Psoas muscle (tissue), 8 donors: ENCODE measurements around the gene TRPM4. TPM values are rescaled to one million over a fixed set of nuclear protein-coding genes. Genes with fewer than 3 reads are reported as not detected.

Experiments used
- ATAC-seq, 4 donors: fragments of 200-7000 bp; cut with Tn5 transposase; one replicate each; pipeline ENCODE4 v1.9.1; 2020; ENCODE audit warnings: moderate library complexity in 3 of 4, mild to moderate bottlenecking in 2 of 4
- DNase-seq, 2 donors: peaks; one replicate each; pipeline ENCODE4 v3.0.0-alpha.2; 2020
- H3K27ac ChIP-seq: fragments of 200-600 bp; one replicate; pipeline ENCODE4 v1.8.0; 2022
- H3K27me3 ChIP-seq, 3 donors: fragments of 200-600 bp in 1 of 3; one replicate each; pipeline versions ENCODE4 v1.6.1 to v1.8.0; 2013 to 2022; ENCODE audit warnings: low read length in 2 of 3, mild to moderate bottlenecking in 2 of 3, moderate library complexity in 1 of 3; ENCODE audit not compliant: insufficient read depth in 3 of 3
- H3K36me3 ChIP-seq, 2 donors: fragments of 200-600 bp in 1 of 2; one replicate each; pipeline versions ENCODE4 v1.6.1 to v1.8.0; 2013 to 2022; ENCODE audit warnings: low read depth in 1 of 2, mild to moderate bottlenecking in 1 of 2, moderate library complexity in 1 of 2; ENCODE audit not compliant: insufficient read depth in 1 of 2
- H3K4me1 ChIP-seq: fragments of 200-600 bp; one replicate; pipeline ENCODE4 v1.8.0; 2022
- H3K4me3 ChIP-seq: fragments of 200-600 bp; one replicate; pipeline ENCODE4 v1.8.0; 2022; ENCODE audit warnings: mild to moderate bottlenecking
- H3K9me3 ChIP-seq: fragments of 200-600 bp; one replicate; pipeline ENCODE4 v1.8.0; 2022
- WGBS, 3 donors: extraction: QIAGEN DNeasy Blood & Tissue Kit; methylation state at CpG; one replicate each; pipeline versions ENCODE4 v1.1.6 to v1.1.7; 2013; 5-methylcytosine and 5-hydroxymethylcytosine counted together
- intact Hi-C, 2 donors: fragments of 100-400 bp; cut with DNase I; formaldehyde crosslinking; loops; one replicate each; pipeline versions ENCODE4 v1.11.0 to v1.14.2; 2022
- polyA plus RNA-seq, 3 donors: library from polyadenylated mRNA; stranded (reverse); fragments of 200-250 nt; gene quantifications; one replicate each; pipeline ENCODE4 v1.2.3, GENCODE V29; 2013
- total RNA-seq, 4 donors: library from RNA; stranded (reverse); fragmentation: NEBNext Ultra II Directional in 2 of 4; extraction: Animal tissue kit (Norgen Biotek cat#: 25700) in 2 of 4; gene quantifications; one replicate each; pipeline versions ENCODE4 v1.2.1 to v1.2.4, GENCODE V29; 2021 to 2023
- TF ChIP-seq, protein P1 (sequence below): fragments of 200-600 bp; IDR thresholded peaks from one replicate; pipeline ENCODE4 v1.8.0; 2022; ENCODE audit warnings: antibody characterized with exemption
- donor health status: healthy with polysubstance abuse.
- donor health status: DM: no; HTN: no; CAD: no; lungs with moderate emphysema.
- donor health status: Bipolar disorder and iron deficiency.
- donor health status: healthy.
- donor health status: DM: yes; HTN: yes; CAD: no.
- donor health status: DM: no; HTN: no; CAD: no.
- donor health status: DM: no; HTN: no; CAD: no.
- donor health status: DM: yes; HTN: yes; CAD: no.

Gene TRPM4
- total and polyA plus RNA-seq, 7 donors, result 6.5 to 20.6 (median 9.5) TPM

DNA sequence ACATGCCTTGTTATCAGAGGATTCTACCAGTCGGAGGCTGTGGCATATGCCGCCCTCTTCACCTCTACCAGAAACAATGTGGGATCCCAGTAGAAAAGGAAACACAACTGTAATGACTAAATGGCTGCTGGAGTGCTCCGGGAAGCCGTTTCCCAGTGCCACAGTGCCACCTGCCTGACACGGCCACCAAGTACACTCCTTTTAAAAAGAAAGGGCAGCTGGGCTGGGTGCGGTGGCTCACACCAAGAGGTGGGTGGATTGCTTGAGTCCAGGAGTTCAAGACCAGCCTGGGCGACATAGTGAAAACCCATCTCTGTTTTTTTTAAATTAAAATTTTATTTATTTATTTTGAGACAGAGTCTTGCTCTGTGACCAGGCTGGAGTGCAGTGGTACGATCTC, 67.3 kb downstream of the TRPM4 start:
- WGBS, 3 donors, result 29 to 39% (median 36%) methylated on average over 8 of the region's 8 CpGs
- intact Hi-C loops, result loop anchor here in 1 of 2 donors (5.0 kb wide), 2 partner anchors 77 to 217 kb away; partner anchors contain the start of gene SLC17A7
- peak; percentile 78 to 87 (median 83) for ATAC-seq

DNA sequence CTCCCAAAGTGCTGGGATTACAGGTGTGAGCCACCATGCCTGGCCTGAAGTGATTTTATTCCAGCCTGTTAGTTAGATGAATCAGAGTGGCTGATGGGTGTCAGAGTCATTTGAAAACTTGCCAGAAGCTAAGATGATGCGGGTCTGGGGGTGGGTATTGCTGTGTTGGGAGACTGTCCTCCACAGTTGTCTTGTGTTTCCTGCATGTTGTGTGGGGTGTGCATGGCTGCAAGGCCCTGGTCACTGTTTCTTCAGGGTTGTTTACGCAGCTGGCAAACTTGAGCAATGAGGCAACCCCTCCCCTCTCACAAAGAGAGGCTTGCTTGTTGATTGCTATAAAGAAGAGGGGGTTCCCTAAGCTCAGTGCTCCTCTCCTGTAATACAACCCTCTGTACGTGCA, 71.8 kb downstream of the TRPM4 start:
- Histone ChIP-seq H3K4me1 (no peaks in the 10 kb centered on the region), H3K4me3 (no peak overlapping the region), H3K27ac (no peak overlapping the region), H3K27me3 (peaks cover 0 to 6% (median 0%) of the 10 kb centered on the region in 3 donors), H3K36me3 (no peaks in the 10 kb centered on the region), H3K9me3 (no peaks in the 10 kb centered on the region)
- 81 to 88% (median 86%) methylated on average over 3 of the region's 3 CpGs for WGBS, 3 donors
- DNase-seq (no peak), ATAC-seq (no peak)
- TF ChIP-seq, protein P1, sequence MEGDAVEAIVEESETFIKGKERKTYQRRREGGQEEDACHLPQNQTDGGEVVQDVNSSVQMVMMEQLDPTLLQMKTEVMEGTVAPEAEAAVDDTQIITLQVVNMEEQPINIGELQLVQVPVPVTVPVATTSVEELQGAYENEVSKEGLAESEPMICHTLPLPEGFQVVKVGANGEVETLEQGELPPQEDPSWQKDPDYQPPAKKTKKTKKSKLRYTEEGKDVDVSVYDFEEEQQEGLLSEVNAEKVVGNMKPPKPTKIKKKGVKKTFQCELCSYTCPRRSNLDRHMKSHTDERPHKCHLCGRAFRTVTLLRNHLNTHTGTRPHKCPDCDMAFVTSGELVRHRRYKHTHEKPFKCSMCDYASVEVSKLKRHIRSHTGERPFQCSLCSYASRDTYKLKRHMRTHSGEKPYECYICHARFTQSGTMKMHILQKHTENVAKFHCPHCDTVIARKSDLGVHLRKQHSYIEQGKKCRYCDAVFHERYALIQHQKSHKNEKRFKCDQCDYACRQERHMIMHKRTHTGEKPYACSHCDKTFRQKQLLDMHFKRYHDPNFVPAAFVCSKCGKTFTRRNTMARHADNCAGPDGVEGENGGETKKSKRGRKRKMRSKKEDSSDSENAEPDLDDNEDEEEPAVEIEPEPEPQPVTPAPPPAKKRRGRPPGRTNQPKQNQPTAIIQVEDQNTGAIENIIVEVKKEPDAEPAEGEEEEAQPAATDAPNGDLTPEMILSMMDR, result no peak
- intact Hi-C loops, result loop anchor here in 1 of 2 donors (5.0 kb wide), 2 partner anchors 73 to 213 kb away; partner anchors contain the start of gene SLC17A7

More for the DNA sequence above, 67.3 kb downstream of the TRPM4 start:
- H3K4me3 ChIP-seq, result no peak overlapping the region
- H3K4me1 ChIP-seq, result no peaks in the 10 kb centered on the region
- no peak overlapping the region for H3K27ac ChIP-seq
- no peaks in the 10 kb centered on the region for H3K9me3 ChIP-seq
- no peaks in the 10 kb centered on the region for H3K27me3 ChIP-seq
- TF ChIP-seq, protein P1, result peak; percentile 50
- peak in 1 of 2 donors; percentile 37 for DNase-seq
- H3K36me3 ChIP-seq, result no peaks in the 10 kb centered on the region

GRCh38 chr19:49231389-49231788, 73.8 kb downstream of the TRPM4 start:
- no peaks in the 10 kb centered on the region for H3K36me3 ChIP-seq
- H3K27ac ChIP-seq, result no peak overlapping the region
- WGBS, 3 donors, result 83 to 88% (median 88%) methylated on average over 7 of the region's 7 CpGs
- no peaks in the 10 kb centered on the region for H3K9me3 ChIP-seq
- H3K4me3 ChIP-seq, result no peak overlapping the region
- TF ChIP-seq, protein P1, result no peak
- no peaks in the 10 kb centered on the region for H3K4me1 ChIP-seq
- H3K27me3 ChIP-seq, result peaks cover 0 to 6% (median 3%) of the 10 kb centered on the region in 3 donors
- intact Hi-C loops, result no loop called here
- DNase-seq (no peak), ATAC-seq (no peak)

DNA sequence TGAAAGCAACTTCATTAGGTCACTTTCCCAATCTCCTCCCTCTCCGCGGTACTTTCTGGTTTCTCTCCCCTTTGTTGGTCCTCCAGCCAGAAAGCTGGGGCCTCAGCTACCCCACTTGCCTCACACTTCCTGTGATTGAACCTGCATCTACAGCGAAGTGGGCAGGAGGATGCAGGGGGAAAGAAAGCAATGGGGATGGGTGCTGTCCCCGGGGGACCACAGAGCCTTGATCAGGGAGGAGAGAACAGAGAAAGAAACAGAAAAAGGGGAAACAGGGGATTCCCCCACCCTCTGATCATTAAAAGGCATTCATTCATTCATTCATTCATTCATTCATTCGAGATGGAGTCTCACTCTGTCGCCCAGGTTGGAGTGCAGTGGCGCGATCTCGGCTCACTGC, 74.2 kb downstream of the TRPM4 start:
- intact Hi-C loops, result no loop called here
- TF ChIP-seq, protein P1, result no peak
- Histone ChIP-seq H3K4me1 (no peaks in the 10 kb centered on the region), H3K9me3 (no peaks in the 10 kb centered on the region), H3K4me3 (no peak overlapping the region), H3K27me3 (peaks cover 0 to 6% (median 3%) of the 10 kb centered on the region in 3 donors), H3K27ac (no peak overlapping the region), H3K36me3 (no peaks in the 10 kb centered on the region)
- no peak for ATAC-seq
- WGBS, 3 donors, result 80 to 83% (median 83%) methylated on average over 9 of the region's 9 CpGs
- DNase-seq, result no peak

GRCh38 chr19:49233163-49233562, 75.6 kb downstream of the TRPM4 start:
- Histone ChIP-seq H3K4me3 (no peak overlapping the region), H3K27me3 (peaks cover 0 to 6% (median 3%) of the 10 kb centered on the region in 3 donors), H3K9me3 (no peaks in the 10 kb centered on the region), H3K4me1 (no peaks in the 10 kb centered on the region), H3K36me3 (no peaks in the 10 kb centered on the region), H3K27ac (no peak overlapping the region)
- ATAC-seq, result no peak
- TF ChIP-seq, protein P1, result no peak
- DNase-seq, result no peak
- 67 to 88% (median 88%) methylated on average over 1 of the region's 1 CpG for WGBS, 3 donors
- intact Hi-C loops, result no loop called here
